Left cardiac atrium (tissue), 4 donors: ENCODE measurements around the gene FAM9B. TPM values are rescaled to one million over a fixed set of nuclear protein-coding genes. Genes with fewer than 3 reads are reported as not detected.
"Not testable (repeated sequence)": the region's sequence is repeated elsewhere in the genome, so short reads cannot be mapped to it uniquely, and the experiment has no call there.

Experiments used
- ATAC-seq, 2 donors: fragments of 200-7000 bp; cut with Tn5 transposase; one replicate each; pipeline ENCODE4 v1.9.1; 2020; ENCODE audit warnings: mild to moderate bottlenecking in 2 of 2, moderate library complexity in 2 of 2
- DNase-seq: peaks from one replicate; pipeline ENCODE4 v3.0.0-alpha.2; 2020
- intact Hi-C, 2 donors: fragments of 100-400 bp; cut with DNase I; formaldehyde crosslinking; loops; one replicate each; pipeline versions ENCODE4 v1.14.1 to v1.15.1; 2022 to 2023
- long read RNA-seq: library from polyadenylated mRNA; unstranded; transcript quantifications from one replicate; pipeline ENCODE4 v2.0.0, GENCODE V29; 2021
- total RNA-seq, 2 donors: library from RNA; stranded (reverse); fragmentation: NEBNext Ultra II Directional; extraction: Animal tissue kit (Norgen Biotek cat#: 25700); gene quantifications; one replicate each; pipeline ENCODE4 v1.2.1, GENCODE V29; 2021
- donor health status: DM: no; HTN: yes; CAD: no.
- donor health status: DM: no; HTN: yes; CAD: no; lungs with severe emphysema.
- donor health status: DM: yes; HTN: yes; CAD: no.
- donor health status: Dilated cardiomyopathy.

The FAM9B gene
- total RNA-seq: not detected
- long read RNA-seq: 0 reads

DNA sequence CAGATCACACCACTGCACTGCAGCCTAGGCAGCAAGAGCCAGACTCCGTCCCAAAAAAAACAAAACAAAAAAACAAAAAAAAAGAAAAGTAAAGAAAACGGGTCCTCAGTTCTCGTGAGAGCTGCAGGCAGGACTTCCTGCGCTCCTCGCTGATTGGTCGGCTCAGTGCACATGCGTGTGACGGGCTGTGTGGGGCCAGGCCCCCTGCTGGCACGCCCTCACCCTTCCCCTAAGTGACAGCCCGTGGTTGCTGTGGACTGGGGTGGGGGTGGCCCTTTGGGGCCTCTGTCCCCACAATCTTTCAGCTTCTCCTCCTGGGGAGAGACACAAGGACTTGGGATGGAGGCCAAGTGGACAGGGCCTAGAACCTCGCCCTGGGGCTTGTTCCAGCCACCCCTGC, at the start of gene FAM9B:
TSS of gene FAM9B (minus strand) at position 139 of the 400 bp plus-strand sequence. CDS start 1,141 bp downstream, outside the sequence.
- intact Hi-C loops: no loop called here
- no peak for ATAC-seq
- no peak for DNase-seq

DNA sequence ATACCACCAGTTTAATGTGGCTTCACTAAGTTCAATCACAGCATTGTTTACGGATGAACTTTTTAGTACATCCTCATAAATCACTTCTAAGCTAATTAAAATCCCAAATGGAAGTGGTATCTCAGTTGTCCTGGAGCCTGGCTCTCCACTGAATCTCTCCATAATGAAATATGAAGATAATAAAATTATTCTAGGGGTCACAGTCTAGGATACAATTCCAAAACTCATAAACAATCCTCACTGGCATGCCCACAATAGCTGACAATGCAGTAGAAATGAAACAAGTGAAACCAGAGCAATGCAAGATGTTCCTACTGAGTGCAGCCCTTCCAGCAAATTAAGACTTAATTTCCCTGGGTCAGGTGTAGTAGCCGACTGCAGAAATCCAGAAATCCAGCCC, 47.3 kb upstream of the FAM9B start:
- DNase-seq: no peak
- intact Hi-C loops: no loop called here
- ATAC-seq: no peak

DNA sequence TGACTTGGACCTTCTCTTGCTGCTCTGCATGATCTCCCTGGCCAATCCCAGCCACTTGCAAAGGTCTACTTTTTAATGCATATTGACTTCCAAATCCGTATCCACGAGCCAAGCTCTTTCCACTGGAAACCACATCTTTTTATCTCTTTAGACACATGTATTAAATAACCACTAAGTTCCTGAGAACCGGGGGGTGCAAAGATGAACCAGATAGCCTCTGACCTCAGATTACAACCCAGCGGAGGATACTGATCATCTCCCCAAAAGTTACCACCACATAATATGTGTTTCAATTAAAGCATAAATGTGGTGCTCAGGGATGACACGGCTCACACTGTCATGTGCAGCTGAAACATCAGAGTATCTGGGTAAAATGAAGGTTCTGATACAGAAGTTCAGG, 40.4 kb upstream of the FAM9B start:
- DNase-seq: no peak
- intact Hi-C loops: no loop called here
- no peak for ATAC-seq

DNA sequence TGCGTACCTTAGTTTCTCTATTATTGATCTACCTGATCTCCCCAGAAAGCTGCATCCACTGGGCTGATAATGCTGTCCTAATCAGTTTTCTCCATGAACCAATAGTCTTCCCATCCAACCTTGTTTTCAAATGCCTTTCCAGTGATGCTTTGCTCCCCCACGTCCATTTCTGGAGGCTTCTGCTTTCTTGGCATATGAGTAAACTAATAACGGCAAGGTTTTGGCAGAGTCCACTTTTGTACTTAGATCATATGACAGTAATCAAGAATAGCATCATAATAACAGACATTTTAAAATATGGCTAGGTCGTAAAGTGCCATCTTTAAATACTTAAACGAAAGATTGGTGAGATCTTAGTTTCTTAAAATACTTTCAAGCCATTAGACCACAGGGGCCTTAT, 38.4 kb upstream of the FAM9B start:
- no peak for ATAC-seq
- no peak for DNase-seq
- intact Hi-C loops: no loop called here

DNA sequence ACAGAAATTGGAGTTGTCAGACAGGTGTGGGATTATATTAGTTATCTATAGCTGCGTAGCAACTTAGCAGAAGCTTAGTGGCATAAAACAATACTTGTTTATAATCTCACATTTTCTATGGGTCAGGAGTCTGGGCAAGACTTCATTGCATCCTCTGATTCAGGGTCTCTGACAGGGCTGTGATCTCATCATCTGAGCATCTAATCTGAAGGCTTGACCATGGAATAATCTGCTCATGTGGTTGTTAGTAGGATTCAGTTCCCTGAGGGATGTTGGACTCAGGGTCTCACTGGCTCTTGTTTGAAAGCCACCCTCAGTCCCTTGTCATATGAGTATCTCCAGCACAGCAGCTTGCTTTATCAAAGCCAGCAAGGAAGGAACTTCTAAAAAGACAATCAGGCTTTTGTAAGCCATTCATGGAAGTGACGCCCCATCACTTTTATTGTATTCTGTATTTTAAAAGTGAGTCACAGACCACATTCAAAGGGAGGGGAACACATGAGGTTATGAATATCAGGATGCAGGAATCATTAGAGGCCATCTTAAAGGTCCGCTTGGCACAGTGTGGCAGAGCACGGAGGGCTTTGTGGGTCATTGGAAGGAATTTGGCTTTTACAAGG, 37.2 kb upstream of the FAM9B start:
- no peak for DNase-seq
- intact Hi-C loops: no loop called here
- ATAC-seq: no peak

DNA sequence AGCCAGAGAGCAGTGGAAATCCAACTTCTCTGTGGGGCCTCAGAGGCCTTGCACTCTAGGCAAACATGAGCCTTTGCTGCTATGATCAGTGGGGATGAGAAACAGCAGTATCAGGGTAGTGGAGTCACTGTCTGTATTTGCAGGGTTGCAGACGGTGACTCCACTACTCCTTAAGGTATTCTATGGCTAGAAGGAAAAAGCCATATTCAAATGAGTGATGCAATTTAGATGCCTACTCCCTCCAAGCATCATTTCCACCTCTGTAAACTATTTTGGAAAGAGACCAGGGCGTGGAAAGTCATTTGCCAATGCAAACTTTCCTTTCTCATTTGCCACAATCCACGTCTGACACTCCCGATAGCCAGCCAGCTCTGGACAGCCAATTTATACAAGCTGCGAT, 35.6 kb upstream of the FAM9B start:
- DNase-seq (no peak), ATAC-seq (no peak)
- intact Hi-C loops: no loop called here

DNA sequence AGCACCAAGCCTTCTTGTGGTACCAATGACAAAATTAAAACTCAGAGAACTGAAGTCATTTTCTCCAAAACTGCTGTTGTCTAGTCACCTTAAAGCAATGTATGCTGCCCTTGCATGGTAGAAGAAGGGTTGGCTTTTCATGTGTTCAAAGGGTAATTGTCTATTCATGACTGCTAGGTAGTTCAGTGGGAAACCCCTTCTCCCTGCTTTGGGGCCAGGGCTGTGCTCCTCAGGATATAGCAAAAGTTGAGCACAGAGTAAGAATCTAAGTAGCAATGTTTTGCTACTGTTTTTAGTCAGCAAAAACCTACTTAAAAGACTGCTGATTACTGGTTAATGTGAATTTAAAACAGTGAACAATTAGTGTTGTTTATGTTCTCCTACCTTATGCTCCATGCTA, 30.8 kb upstream of the FAM9B start:
- no peak for DNase-seq
- intact Hi-C loops: no loop called here
- ATAC-seq: no peak

DNA sequence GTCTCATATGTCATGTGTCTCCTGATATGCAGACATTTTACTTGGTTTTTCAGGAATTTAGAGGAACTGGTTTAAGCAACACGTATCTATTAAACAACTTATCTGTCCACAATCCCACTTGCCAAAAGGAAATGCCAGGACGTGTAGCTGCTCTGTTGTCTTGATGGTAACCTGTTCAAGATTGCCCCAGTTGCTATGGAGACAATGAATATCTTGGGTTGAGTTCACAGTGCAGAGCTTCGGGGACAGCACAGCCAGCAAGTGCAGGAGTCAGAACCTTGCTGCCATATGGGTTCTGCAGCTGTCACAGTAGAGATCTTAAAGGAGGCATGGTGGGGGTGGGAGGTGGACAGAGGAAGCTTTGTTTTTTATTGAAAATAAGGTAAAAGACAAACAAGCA, 28.7 kb upstream of the FAM9B start:
- no peak for DNase-seq

DNA sequence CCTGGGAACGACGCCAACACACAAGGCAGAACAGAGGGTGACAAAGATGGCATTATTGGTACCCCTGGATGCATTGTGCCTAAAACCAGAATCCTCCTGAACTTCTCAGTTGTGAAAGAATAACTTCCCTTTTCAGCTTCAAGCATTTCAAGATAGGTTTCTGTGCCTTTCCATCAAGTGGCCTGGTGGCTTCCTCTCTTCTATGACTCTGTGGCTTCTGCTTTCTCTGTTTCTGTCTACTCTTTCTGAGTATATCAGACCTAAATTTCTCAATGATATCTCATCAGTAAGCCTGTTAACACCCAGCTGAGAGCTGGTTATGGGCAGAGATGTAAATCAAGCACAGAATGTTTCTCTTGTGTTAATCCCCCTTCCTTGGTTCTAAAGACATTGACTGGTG, 21.4 kb upstream of the FAM9B start:
- ATAC-seq (no peak), DNase-seq (no peak)
- intact Hi-C loops: no loop called here

More for the DNA sequence above, 28.7 kb upstream of the FAM9B start:
- intact Hi-C loops: no loop called here
- no peak for ATAC-seq

DNA sequence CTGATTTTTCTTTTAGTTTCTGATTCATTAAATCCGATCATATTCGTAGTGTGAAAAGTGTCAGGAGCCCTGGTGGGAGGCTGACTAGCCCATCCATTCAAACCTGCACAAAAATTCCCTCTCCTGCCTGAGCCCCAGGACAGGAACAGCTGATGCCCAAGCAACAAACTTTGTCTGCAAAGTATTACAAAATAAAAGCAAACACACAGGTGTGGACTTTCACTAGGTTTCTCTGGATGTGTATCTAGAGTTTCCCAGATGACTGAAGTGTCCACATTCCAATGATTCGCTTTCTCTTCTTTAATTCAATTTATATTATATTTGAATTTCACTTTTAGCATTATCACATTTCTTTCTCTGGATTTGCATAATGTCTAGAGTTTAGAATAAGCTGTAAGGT, 18.2 kb upstream of the FAM9B start:
- ATAC-seq: no peak
- no peak for DNase-seq
- intact Hi-C loops: no loop called here

DNA sequence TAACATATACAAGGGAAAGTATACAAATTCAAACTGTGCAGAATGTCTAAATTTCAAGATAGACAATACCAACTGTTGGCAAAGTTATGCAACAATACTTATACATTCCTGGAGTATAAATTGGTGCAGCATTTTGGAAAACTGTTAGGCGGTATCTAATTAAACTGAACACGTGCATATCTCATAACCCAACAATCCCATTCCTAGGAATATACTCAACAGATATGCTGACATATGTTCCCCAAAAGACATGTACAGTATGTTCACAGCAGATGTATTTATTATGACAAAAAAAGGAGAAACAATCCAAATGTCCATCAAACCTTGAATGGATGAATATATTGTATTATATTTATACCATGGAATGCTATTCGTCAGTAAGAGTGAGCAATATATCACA, 16.4 kb upstream of the FAM9B start:
- ATAC-seq (no peak), DNase-seq (no peak)
- intact Hi-C loops: no loop called here

DNA sequence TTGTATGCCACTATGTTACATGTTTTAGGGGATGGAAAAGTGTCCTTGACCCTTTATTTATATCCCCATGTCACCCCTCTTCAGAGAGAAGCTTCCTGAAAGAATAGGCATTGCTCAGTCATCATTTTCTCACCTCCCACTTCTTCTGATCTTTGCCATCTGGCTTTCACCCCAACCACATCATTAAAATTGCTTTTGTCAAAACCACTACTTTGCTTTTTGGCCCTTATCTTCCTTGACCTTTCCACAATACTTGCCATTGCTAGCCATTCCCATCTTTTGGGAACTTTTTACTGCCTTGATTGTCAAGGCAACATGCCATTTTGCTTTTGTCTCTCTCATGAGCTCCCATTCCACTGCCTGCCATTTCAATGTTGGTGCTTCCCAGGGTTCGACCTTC, 14.9 kb upstream of the FAM9B start:
- no peak for DNase-seq
- intact Hi-C loops: no loop called here
- ATAC-seq: no peak

DNA sequence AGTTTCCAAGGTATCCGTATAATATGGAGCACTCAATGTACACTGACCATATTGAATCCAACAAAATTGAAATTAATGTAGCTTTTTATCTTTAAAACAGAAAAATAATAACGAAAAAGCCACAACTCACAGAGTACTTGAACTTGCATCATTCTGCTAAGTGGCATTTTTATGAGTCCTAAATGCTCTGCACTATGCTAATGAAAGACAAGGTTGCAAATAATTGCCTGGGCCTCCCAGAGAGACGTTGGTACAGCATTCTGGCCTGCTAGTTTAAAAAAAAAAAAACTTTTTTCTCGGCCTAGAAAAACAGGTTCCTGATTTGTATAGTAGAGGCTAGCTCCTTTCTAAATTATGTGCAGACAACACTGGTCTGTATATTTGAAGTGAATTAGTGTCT, 4.3 kb upstream of the FAM9B start:
- ATAC-seq: no peak
- intact Hi-C loops: no loop called here

DNA sequence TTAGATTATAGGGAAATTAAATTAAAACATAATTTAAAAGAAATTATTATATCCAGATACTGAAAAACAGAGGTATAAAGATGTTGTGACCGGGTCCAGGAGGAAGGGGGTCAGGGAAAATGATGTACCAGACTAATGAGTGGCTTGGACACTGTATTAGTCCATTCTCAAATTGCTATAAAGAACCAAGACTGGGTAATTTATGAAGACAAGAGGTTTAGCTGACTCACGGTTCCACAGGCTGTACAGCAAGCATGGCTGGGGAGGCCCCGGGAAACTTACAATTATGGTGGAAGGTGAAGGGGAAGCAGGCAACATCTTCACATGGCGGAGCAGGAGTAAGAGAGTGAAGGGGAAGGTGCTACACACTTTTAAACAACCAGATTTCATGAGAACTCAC, 3.4 kb upstream of the FAM9B start:
- intact Hi-C loops: no loop called here
- DNase-seq: no peak
- ATAC-seq: no peak

More for the DNA sequence above, 4.3 kb upstream of the FAM9B start:
- no peak for DNase-seq

DNA sequence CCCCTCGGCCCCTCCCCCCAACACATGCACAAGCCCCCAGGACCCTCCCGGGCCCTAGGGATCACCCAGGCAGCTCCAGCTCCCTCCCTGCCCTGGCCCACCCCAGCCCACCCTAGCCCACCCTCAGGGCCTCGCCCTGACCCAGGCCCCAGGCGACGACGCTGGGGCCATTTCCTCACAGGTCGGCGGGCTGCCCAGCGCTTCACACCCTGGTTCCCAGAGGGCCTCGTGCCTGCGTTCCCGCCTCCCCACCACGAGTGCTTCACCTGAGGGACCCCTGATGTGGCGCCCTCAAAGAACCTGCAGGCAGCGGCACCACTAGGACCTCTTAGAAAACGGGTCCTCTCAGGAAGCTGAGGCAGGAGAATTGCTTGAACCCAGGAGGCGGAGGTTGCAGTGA, 341 bp downstream of the FAM9B start:
- intact Hi-C loops: no loop called here
- DNase-seq (no peak), ATAC-seq (no peak)

DNA sequence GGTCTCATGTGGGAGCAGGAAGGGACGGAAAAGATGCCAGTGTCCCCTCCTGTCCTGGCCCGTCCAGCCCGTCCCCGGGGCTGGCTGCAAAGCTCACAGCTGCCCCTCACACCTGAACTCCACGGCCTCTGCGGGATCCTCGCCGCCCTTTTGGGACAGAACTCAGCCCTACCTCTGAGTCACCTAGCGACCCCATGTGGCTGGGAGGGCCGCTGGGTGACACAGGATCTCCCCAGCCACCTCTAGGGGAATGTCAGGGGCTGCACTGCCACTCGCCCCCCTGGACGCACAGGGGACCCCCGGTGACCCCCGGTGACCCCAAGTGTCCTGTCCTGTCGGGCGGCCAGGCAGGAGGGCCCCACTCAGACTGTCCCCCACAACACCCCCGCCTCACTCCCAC, 748 bp downstream of the FAM9B start:
- intact Hi-C loops: no loop called here
- DNase-seq: no peak
- ATAC-seq: no peak

DNA sequence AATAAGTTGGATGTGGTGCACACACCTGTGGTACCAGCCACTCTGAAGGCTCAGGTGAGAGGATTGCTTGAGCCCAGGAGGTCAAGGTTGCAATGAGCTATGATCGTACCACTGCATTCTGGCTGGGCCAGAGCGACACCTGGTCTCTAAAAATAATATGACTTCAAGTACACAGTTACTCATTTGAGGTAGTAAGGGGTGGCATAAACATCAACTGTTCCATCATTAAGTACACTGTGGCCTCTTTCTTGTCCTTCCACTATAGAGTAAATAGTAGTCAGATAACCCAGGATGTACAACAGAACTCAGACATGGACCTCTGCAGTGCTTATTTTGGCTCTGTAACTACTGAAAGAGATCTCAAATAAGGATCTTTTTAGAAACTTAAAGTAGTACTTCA, 10.6 kb downstream of the FAM9B start:
- intact Hi-C loops: no loop called here
- DNase-seq (no peak), ATAC-seq (no peak)

DNA sequence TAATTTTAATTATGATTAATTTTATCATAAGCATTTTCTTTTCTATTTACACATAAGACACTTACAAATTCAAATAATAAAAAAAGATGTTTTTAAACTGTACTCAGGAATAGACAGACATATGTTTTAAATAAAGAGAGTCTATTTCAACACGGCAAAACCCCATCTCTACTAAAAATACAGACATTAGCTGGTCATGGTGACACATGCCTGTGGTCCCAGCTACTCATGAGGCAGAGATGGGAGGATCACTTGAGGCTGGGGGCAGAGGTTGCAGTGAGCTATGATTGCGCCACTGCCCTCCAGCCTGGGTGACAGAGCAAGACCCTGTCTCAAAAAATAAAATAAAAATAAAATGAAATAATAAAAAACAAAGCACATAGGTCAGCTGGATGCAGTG, 14.8 kb downstream of the FAM9B start:
- intact Hi-C loops: no loop called here
- DNase-seq (no peak), ATAC-seq (no peak)

DNA sequence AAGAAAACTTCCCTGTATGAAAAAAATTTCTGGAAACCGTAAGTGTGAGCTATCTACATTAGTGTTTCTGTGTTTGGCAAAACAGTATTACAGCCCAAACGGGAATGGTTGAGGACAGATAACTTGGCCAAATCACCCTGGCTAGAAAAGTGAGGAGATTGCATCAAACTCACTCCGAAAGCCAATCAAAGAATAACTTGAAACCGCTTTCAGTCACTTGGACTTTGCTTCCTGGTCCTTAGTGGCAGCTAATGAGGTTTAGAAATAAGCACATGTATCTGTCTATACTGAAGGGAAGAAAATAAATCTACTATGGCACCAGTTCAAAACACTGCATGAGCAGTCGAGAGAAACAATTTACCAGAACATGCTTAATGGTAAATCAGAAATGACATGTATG, 15.6 kb downstream of the FAM9B start:
- DNase-seq, intact Hi-C loops, ATAC-seq: not testable (repeated sequence)

DNA sequence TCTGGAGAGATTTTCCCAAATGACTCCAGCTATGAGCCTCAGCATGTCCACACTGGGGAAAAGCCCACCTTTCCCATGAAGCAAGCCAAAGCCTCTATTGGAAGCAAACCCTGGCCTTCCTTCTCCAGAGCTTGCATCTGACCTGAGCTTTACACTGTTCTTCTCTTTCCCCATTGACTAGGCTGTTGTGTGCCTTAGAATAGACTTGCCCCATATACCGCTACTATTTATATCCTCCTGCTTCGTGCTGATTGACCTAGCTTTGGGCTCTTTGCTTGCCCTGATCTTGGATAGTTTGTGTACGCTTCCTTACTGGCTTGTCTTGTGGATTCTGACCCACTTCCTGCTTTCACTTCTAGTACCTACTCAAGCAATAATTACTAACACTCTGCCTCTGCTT, 30.9 kb downstream of the FAM9B start:
- no peak for ATAC-seq
- no peak for DNase-seq
- intact Hi-C loops: no loop called here

DNA sequence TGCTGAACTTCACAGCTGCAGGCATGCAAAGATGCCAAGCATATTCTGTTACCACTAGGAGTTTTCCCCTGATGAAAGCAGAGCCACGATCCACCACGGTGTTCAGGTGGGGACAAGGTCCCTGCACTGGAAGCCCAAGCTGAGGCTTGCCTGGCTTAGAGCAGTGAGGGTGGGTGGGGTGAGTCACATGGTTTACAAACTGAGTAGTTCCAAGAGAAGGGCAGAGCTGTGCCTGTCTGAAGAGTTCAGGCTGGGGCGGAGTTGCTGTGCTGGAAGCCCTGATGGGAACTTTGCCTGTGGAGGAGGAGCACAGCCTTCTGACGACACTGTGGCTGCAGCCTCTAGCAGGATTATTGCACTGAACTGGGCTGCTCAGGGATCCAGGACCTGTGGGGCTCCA, 45.5 kb downstream of the FAM9B start:
- ATAC-seq (peak; percentile 76 to 83), DNase-seq (peak; percentile 39)
- intact Hi-C loops: no loop called here

DNA sequence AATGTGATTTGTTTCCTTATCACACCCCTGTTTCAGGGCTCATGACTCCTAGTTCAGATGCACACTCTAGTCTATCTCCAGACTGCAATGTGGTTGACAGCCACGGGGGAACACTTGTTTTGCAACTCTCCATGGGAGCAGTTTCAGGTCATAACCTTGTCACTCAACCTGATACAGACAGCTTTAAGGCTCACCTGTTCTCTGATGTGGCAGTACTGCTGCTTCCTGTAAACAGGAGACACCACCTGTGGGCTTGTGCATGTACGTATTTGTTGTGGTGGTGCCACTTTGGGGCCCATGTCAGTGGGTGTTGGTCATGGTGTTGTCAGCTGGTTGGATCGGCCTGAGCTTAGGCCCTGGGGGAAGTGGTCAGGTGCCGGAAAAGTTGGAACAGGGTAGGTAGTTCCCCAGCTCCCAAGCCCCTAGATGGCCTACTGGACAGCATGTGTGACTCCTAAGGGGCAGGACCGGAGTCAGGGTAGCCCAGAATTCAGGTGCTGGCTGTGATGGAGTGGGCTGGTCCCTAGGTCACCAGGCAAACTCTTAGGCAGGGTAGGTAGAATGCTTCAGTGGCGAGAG, 46.2 kb downstream of the FAM9B start:
- ATAC-seq: no peak
- DNase-seq: no peak
- intact Hi-C loops: no loop called here
